ENCODE measurements around the gene BTG1.
"Not testable (repeated sequence)": the region's sequence is repeated elsewhere in the genome, so short reads cannot be mapped to it uniquely, and the experiment has no call there.

Gene BTG1

DNA sequence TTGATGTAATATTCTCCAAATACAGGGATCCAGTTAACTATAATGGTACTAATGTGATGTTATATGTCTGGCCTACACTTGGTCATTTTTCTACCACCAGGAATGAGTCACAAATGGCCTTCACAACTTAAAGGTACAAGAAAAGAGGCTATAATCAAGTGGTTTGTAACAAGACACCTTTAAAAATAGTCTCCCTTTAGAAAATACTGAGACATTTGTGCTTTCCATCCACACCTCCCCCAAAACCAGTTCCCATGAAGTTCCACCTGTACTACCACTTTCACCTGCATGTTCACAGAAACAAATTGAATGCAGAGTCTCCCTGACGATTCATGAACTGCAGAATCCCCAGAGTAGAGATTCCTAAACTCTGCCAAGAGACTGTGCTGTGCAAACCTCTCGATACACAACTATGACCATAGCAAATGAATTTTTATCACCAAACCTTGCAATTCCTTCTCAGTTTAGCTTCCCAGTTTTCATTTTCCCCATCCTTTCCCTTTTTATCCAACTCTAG, 6.0 kb downstream of the BTG1 start:
- H3K4me3 ChIP-seq (ENCODE audit: low read length): peak overlapping the region; percentile 92
- no peaks in the 10 kb centered on the region for H3K27me3 ChIP-seq (ENCODE audit: control insufficient read depth, insufficient read depth, low read length)
- H3K4me1 ChIP-seq (ENCODE audit: control insufficient read depth, insufficient read depth, low read length): peaks cover 53% of the 10 kb centered on the region
- no peaks in the 10 kb centered on the region for H3K9me3 ChIP-seq (replicated peaks; ENCODE audit: low read length)
- peak overlapping the region; percentile 96 for H3K9ac ChIP-seq (ENCODE audit: low read depth, low read length)
- H3K4me2 ChIP-seq (ENCODE audit: low read length): peak overlapping the region; percentile 83
- H3K36me3 ChIP-seq (ENCODE audit: insufficient read depth, low read length): peaks cover 33% of the 10 kb centered on the region

DNA sequence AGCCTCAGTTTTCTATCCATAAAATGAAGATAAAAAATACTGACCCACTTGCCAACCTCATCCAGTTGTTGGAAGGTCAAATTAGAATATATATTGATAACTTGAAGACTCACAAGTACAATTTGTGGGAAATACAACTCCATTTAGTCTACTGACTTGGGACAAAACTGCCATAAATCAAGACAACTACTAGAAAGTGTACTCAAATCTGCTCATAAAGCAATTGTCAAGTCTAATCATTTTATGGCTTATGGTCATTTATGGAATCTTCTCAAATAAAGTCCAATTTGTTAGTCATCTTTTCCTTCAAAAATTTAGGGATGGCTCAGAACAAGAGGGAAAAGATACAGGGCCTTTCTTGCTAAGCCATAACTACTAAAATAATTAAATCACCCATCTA, 7.0 kb downstream of the BTG1 start:
- H3K4me1 ChIP-seq (ENCODE audit: control insufficient read depth, insufficient read depth, low read length): peaks cover 63% of the 10 kb centered on the region
- no peaks in the 10 kb centered on the region for H3K27me3 ChIP-seq (ENCODE audit: control insufficient read depth, insufficient read depth, low read length)
- peak overlapping the region; percentile 83 for H3K4me2 ChIP-seq (ENCODE audit: low read length)
- peaks cover 27% of the 10 kb centered on the region for H3K36me3 ChIP-seq (ENCODE audit: insufficient read depth, low read length)
- H3K9me3 ChIP-seq (replicated peaks; ENCODE audit: low read length): no peaks in the 10 kb centered on the region
- peak overlapping the region; percentile 92 for H3K4me3 ChIP-seq (ENCODE audit: low read length)
- no peak overlapping the region for H3K9ac ChIP-seq (ENCODE audit: low read depth, low read length)

DNA sequence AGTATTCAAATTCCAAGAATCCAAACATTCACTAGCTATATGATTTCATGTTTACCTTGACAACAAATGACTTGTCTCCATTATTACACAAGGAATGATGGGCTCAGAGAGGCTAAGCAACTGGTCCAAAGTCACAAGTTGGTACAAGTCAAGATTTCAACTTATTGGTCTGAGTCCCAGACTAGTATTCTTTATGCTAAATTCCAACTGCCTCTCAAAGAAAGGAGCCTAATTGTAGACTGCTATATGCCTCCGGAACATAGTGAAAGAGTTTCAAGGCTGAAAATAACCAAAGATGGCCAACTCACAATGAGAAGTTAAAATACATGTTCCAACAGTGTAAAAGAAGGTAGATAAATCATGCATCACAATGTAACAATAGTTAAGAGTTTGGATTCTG, 7.5 kb downstream of the BTG1 start:
- H3K36me3 ChIP-seq (ENCODE audit: insufficient read depth, low read length): peaks cover 22% of the 10 kb centered on the region
- peak overlapping the region; percentile 83 for H3K4me2 ChIP-seq (ENCODE audit: low read length)
- no peaks in the 10 kb centered on the region for H3K27me3 ChIP-seq (ENCODE audit: control insufficient read depth, insufficient read depth, low read length)
- peaks cover 68% of the 10 kb centered on the region for H3K4me1 ChIP-seq (ENCODE audit: control insufficient read depth, insufficient read depth, low read length)
- H3K4me3 ChIP-seq (ENCODE audit: low read length): peak overlapping the region; percentile 92
- no peaks in the 10 kb centered on the region for H3K9me3 ChIP-seq (replicated peaks; ENCODE audit: low read length)
- no peak overlapping the region for H3K9ac ChIP-seq (ENCODE audit: low read depth, low read length)

DNA sequence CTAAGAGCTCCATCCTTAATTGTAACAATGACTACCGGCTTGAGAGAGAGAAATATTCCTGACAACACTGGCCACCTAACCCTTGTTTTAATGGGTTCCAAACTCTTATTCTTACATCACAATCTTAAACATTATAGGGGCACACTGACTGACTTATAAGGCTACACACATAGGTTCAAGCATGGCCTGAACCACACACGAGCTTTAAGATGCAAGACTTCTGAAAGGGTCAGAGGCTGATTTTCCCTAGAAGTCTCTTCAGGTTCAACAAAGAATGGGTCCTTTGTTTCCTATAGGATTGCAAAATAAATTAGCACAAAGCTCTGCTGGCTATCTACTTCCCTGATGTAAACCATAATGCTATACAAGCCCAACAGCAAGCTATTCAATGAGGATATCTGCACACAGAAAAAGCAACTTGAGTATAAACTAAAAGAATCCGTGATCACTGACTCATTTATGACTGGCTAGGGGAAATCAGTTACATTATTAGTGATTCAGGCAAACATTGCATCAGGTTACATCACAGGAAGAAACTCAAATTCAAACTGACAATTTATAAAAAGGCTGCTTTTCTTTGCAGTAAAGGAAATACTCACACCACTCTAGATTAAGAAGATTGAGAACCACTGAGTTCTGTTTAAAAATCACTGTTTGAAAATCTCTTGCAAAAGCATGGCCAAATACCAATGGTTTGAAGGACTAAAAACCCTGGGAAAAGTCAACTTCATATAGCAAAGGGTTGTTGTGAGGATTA, 8.5 kb downstream of the BTG1 start:
- peaks cover 77% of the 10 kb centered on the region for H3K4me1 ChIP-seq (ENCODE audit: control insufficient read depth, insufficient read depth, low read length)
- H3K9me3 ChIP-seq (replicated peaks; ENCODE audit: low read length): no peaks in the 10 kb centered on the region
- H3K4me3 ChIP-seq (ENCODE audit: low read length): peak overlapping the region; percentile 39
- peak overlapping the region; percentile 35 for H3K9ac ChIP-seq (ENCODE audit: low read depth, low read length)
- H3K4me2 ChIP-seq (ENCODE audit: low read length): peak overlapping the region; percentile 83
- H3K27me3 ChIP-seq (ENCODE audit: control insufficient read depth, insufficient read depth, low read length): no peaks in the 10 kb centered on the region
- peaks cover 12% of the 10 kb centered on the region for H3K36me3 ChIP-seq (ENCODE audit: insufficient read depth, low read length)

DNA sequence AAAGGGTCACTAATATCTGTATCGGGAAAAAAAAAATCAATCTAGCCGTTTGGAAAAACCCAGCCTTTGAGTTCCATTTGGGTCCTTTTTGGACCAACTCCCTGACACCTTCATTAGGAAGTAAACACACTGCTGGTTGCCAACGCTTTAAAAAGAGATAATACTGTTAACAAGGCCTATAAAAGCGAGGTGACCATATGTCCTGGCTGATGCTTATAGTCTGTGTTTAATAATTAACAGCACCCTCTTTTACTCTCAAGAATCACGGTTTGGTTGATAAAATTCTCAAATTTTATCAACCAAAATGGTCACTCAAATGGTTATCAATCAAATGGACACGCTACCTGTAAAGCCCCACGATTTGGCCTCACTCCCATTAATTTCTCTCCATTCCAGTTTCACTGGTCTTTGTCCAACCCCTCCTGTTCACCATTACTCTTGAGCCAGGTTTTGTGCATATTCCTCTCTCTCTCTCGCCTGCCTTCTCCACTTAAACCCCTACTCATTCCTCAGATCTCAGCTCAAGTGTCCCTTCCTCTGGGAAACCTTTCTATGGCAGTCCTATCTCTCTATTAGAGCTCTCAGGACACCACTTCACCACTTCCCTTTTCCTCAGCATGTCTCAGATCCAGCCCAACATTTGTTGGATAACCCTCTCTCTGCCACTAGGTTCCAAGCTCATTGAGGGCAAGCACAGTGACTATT, 9.5 kb downstream of the BTG1 start:
- Histone ChIP-seq H3K4me3 (ENCODE audit: low read length) (no peak overlapping the region), H3K9me3 (replicated peaks; ENCODE audit: low read length) (no peaks in the 10 kb centered on the region), H3K36me3 (ENCODE audit: insufficient read depth, low read length) (peaks cover 5% of the 10 kb centered on the region), H3K9ac (ENCODE audit: low read depth, low read length) (no peak overlapping the region), H3K4me2 (ENCODE audit: low read length) (peak overlapping the region; percentile 83), H3K27me3 (ENCODE audit: control insufficient read depth, insufficient read depth, low read length) (no peaks in the 10 kb centered on the region), H3K4me1 (ENCODE audit: control insufficient read depth, insufficient read depth, low read length) (peaks cover 82% of the 10 kb centered on the region)

DNA sequence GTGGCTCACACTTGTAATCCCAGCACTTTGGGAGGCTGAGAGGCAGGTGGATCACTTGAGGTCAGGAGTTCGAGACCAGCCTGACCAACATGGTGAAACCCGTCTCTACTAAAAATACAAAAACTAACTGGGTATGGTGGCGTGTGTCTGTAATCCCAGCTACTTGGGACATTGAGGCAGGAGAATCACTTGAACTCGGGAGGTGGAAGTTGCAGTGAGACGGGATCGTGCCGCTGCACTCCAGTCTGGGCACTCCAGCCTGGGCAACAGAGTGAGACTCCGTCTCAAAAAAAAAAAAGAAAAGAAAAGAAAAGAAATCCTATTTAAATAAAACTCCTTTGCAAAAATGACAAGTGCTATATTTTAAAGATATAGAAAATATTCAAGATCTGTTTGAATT, 10.1 kb downstream of the BTG1 start:
- not testable (repeated sequence) for H3K9me3 ChIP-seq (replicated peaks; ENCODE audit: low read length); H3K9ac ChIP-seq (ENCODE audit: low read depth, low read length); H3K27me3 ChIP-seq (ENCODE audit: control insufficient read depth, insufficient read depth, low read length); H3K4me3 ChIP-seq (ENCODE audit: low read length); H3K36me3 ChIP-seq (ENCODE audit: insufficient read depth, low read length)
- Histone ChIP-seq H3K4me1 (ENCODE audit: control insufficient read depth, insufficient read depth, low read length) (peaks cover 84% of the 10 kb centered on the region), H3K4me2 (ENCODE audit: low read length) (peak overlapping the region; percentile 71)

DNA sequence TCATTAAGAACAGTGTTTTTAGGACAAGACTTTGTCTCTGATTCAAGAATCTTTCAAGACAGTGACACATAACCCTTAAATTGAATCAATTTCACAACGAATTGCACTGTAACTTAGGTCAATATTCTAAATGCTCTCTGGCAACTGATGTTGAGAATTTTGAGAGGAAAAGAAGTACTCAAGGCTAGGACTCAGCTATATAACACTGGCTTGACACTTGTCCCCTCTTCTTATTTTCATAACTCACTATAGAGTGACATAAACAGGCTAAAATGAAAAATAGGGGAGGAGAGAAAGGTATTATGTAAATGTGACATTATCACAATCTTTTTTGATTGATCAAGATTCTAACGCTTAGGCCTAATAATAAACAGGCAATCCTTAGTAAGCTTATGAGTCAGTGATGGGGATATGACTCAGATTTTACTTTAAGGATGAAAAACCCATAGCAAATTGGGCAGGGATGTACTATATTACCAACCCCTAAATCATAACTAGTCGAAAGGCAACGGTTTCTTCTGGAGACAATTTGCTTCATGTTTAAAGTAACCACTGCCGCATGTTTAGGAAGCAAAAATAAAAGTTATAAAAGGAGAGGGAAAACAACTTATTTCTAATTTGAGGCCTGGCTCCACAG, 10.9 kb downstream of the BTG1 start:
- Histone ChIP-seq H3K4me2 (ENCODE audit: low read length) (peak overlapping the region; percentile 71), H3K36me3 (ENCODE audit: insufficient read depth, low read length) (no peaks in the 10 kb centered on the region), H3K9ac (ENCODE audit: low read depth, low read length) (peak overlapping the region; percentile 54), H3K4me3 (ENCODE audit: low read length) (peak overlapping the region; percentile 18), H3K27me3 (ENCODE audit: control insufficient read depth, insufficient read depth, low read length) (no peaks in the 10 kb centered on the region), H3K4me1 (ENCODE audit: control insufficient read depth, insufficient read depth, low read length) (peaks cover 80% of the 10 kb centered on the region), H3K9me3 (replicated peaks; ENCODE audit: low read length) (no peaks in the 10 kb centered on the region)

DNA sequence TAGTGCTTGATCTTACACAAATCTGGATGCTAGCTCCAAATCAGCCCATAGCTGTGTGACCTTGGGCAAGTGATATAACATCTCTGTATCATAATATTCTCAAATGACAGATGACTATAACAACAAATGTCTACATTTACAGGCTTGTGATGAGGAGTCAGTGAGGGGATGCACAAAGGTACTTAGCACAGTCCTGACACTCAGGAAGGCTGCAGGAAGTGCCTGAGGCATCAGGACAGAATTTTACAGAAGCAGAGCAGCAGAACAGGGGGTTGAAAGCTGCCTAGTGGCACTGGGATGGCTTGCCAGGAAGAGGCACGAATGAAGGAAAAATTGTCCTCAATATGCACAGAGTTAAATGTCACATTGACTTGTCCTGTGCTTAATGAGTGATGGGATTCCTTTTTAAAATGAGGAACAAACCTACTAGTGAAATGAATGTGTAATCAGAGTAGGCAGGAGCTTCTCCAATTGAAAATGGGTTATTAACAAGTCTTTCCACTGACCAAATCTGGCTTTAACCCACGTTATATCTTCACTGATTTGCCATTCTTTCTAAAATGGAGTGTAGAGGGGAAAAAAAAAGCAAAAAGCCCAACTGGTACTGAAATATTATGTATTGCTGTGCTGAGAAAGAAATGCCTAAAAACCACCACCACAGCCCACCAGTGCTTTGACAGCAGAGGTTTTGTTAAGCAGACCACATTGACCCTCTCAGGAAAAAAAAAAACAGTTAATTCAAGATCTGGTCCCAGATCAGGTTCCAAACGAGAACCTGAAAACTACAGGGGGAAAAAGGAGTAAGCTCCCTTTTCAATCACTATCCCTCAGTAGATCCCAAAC, 11.6 kb downstream of the BTG1 start:
- Histone ChIP-seq H3K4me3 (ENCODE audit: low read length) (peak overlapping the region; percentile 1), H3K4me2 (ENCODE audit: low read length) (peak overlapping the region; percentile 71), H3K9me3 (replicated peaks; ENCODE audit: low read length) (no peaks in the 10 kb centered on the region), H3K27me3 (ENCODE audit: control insufficient read depth, insufficient read depth, low read length) (no peaks in the 10 kb centered on the region), H3K9ac (ENCODE audit: low read depth, low read length) (peak overlapping the region; percentile 33), H3K4me1 (ENCODE audit: control insufficient read depth, insufficient read depth, low read length) (peaks cover 72% of the 10 kb centered on the region), H3K36me3 (ENCODE audit: insufficient read depth, low read length) (no peaks in the 10 kb centered on the region)

DNA sequence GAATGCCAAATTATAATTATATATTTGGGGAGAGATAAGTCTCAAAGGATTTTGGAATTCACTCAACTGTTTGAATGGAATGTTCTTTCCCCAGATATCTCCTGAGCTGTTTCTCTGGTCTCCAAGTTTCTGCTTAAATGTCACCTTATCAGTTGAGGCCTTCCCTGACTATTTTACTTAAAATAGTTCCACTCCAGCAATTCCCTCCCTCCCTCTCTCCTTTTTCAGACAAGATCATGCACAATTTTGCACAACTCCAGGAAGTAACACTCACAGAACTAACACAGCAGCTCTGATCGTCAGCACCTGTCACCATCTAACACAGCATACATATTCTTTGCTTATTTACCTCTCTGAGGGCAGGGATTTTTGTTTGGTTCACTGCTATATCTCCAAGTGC, 12.5 kb downstream of the BTG1 start:
- H3K9ac ChIP-seq (ENCODE audit: low read depth, low read length): no peak overlapping the region
- H3K9me3 ChIP-seq (replicated peaks; ENCODE audit: low read length): no peaks in the 10 kb centered on the region
- H3K36me3 ChIP-seq (ENCODE audit: insufficient read depth, low read length): no peaks in the 10 kb centered on the region
- H3K4me1 ChIP-seq (ENCODE audit: control insufficient read depth, insufficient read depth, low read length): peaks cover 65% of the 10 kb centered on the region
- no peak overlapping the region for H3K4me3 ChIP-seq (ENCODE audit: low read length)
- no peaks in the 10 kb centered on the region for H3K27me3 ChIP-seq (ENCODE audit: control insufficient read depth, insufficient read depth, low read length)
- no peak overlapping the region for H3K4me2 ChIP-seq (ENCODE audit: low read length)

DNA sequence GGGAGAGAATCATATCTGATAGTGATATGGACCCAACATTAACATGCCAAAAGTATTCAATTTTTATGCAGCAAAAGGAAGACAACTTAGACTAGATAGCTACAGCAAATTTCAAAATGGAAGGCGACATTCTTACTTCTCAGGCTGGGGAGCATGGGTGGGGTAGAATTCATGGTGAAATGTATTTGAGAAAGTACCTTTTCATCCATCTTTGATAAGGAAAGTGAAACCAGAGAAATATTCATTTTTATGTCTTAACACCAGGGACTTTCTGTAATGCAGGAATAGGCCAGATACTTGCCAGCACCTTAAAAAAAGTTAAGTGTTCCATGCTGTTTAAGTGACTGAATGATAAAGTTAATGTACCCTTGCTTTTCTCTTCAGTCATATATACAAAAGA, 13.4 kb downstream of the BTG1 start:
- H3K36me3 ChIP-seq (ENCODE audit: insufficient read depth, low read length): no peaks in the 10 kb centered on the region
- H3K4me3 ChIP-seq (ENCODE audit: low read length): no peak overlapping the region
- peaks cover 56% of the 10 kb centered on the region for H3K4me1 ChIP-seq (ENCODE audit: control insufficient read depth, insufficient read depth, low read length)
- no peaks in the 10 kb centered on the region for H3K9me3 ChIP-seq (replicated peaks; ENCODE audit: low read length)
- no peak overlapping the region for H3K9ac ChIP-seq (ENCODE audit: low read depth, low read length)
- H3K27me3 ChIP-seq (ENCODE audit: control insufficient read depth, insufficient read depth, low read length): no peaks in the 10 kb centered on the region
- no peak overlapping the region for H3K4me2 ChIP-seq (ENCODE audit: low read length)

DNA sequence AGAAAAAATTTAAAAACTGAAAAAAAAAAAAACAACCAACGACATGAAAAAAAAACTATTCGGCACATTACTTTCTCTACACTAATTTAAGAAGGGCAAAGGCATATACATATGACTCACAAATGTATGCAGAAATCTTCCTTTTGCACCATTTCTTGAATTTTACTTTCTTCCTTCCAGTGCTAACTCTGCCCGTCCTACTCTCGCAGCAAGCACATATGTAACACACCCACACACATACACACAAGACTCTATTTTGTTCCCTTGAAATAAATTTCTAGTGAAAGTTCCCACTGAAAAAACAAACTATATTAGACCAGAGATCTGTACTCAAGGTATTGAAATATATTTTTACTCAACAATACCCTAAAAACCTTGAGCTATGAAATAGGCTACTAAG, 14.6 kb downstream of the BTG1 start:
- H3K9ac ChIP-seq (ENCODE audit: low read depth, low read length): no peak overlapping the region
- no peaks in the 10 kb centered on the region for H3K27me3 ChIP-seq (ENCODE audit: control insufficient read depth, insufficient read depth, low read length)
- H3K9me3 ChIP-seq (replicated peaks; ENCODE audit: low read length): no peaks in the 10 kb centered on the region
- no peak overlapping the region for H3K4me2 ChIP-seq (ENCODE audit: low read length)
- no peak overlapping the region for H3K4me3 ChIP-seq (ENCODE audit: low read length)
- peaks cover 45% of the 10 kb centered on the region for H3K4me1 ChIP-seq (ENCODE audit: control insufficient read depth, insufficient read depth, low read length)
- no peaks in the 10 kb centered on the region for H3K36me3 ChIP-seq (ENCODE audit: insufficient read depth, low read length)
